GM10847 (cell line): ENCODE measurements around the gene SEC61B.

Experiments
- POLR2A ChIP-seq: IDR thresholded peaks from 2 replicates; pipeline ENCODE4 v1.6.1; 2011; ENCODE audit not compliant: insufficient read length; ENCODE audit errors: extremely low read depth

SEC61B gene

DNA sequence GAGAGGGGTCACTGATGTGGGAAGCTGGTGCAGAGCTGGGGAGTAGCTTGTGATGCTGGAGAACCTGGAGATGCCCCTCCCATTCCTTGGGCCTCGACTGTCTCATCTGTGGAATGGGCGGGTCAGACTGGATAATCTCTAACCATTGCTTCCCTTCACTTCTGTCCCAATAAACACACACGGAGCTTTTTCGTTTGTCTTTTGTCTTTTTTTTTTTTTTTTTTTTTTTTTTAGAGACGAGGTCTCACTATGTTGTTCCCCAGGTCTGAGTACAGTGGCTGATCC is 36.8 kb upstream of the SEC61B start:
- no peak for TF ChIP-seq POLR2A

DNA sequence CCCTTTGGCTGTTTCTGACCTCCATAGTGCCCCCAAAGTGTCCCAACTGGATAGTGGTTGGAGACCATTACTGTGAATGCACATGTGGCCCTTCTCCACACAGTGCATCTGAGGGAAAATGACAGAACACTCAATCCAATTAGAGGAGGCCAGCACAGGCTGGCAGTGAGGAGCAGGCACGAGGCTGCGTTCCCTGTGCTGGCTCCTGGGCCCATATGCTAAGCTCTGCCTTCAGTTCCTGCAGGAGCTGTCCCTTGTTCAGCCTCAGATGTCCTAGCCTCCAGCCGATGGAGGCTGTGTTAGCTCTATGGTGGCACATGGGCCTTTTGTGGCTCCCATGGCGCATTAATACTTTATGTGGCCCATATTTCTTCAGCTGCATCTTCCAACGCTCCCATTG is 36.1 kb upstream of the SEC61B start:
- no peak for TF ChIP-seq POLR2A

DNA sequence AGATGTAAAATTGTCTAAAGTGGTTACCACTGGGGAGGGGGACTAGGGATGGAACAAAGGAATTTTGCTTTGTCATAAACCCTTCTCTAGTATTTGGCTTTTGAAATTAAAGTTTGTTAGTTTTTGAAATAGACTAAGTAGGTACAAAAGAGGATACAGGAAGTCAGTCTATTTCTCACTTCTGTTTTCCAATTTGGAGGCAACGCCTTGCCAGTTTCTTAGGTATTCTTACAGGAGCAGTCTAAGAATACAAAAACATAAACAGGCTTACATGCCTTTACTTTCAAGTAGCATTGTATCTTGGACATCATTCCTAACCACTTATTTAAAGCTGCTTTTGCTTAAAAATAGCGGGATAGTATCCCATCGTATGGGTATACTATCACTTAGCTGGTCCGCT is 34.8 kb upstream of the SEC61B start:
- no peak for TF ChIP-seq POLR2A

DNA sequence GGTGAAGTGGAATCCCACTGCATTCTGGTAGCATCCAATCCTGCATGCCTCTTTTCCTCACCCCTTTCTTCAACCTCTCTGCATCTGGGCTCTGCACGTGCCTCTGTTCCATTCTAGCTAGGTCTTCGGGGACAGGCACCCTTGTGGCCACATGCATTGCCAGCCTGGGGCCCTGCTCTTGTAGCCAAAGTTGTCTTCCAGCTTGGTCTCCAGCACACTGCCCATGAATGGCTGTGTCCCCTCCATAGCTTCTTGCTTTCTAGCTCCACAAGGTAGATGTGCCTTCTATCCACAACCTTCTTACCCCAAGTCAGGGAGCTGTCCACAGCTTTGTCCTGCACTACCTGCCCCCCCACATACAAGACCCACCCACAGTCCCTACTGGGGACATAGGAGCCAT is 32.9 kb upstream of the SEC61B start:
- TF ChIP-seq POLR2A: no peak

- TF ChIP-seq POLR2A: no peak
Observed at GRCh38 chr9:99189887-99190596, 32.0 kb upstream of the SEC61B start.

GRCh38 chr9:99190597-99191283 is 31.3 kb upstream of the SEC61B start:
- TF ChIP-seq POLR2A: no peak

DNA sequence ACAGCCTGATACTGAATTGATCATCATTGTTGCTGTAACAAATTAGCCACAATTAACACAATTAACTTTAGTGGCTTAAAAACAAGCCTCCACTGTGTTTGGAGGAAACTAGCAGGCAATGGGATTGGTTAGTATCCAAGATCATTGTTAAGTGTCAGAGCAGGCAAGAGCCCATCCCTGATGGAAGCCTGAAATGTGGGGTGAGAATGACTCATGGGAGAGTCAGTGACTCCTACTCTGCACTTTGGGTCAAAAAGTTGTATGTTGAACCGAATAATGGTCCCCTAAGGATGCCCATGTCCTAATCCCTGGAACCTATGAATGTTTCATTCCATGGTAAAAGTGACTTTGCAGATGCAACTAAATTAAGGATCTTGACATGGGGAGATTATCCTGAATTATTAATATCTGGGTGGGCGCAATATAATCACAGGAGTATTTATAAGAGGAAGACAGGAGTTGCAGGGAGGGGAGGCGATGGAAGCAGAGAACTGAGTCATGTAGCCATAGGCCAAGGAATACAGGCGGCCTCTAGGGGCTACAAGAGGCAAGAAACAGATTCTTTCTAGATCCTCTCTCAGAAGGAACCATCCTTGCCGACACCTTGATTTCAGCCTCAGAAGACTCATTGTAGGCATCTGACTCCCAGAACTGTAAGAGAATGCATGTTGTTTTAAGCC is 29.2 kb upstream of the SEC61B start:
- no peak for TF ChIP-seq POLR2A

- TF ChIP-seq POLR2A: no peak
Observed at GRCh38 chr9:99193466-99193821, 28.6 kb upstream of the SEC61B start.

- no peak for TF ChIP-seq POLR2A
Observed at GRCh38 chr9:99197124-99197630, 24.9 kb upstream of the SEC61B start.

GRCh38 chr9:99197987-99198386 is 24.1 kb upstream of the SEC61B start:
- no peak for TF ChIP-seq POLR2A

DNA sequence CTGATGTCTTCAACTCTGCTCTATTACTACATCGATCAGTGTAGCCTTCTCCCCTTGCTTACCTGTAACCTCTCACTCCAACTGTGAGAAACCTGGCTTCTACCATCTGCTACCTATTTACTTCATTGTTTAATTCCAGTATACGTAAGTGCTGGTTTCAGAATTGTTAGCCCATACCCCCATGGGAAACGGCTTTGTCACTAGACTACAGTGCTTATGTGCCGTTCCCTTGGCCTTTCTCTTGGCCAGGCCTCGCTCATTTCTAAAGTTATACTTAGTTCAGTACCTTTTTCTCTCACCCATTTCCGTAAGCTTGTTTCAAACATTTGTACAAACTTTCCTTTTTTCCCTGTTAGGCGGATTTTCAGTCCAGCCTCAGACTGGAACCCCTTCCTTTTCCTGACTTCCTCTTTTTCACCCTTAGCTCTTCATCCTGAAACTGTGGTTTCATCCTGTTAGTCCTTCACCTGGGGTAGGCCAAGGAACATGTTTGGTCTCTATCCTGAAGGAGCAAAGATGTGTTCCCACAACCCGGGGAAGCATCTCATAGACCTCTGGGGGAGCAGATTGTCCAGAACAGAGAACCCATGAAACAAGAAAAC is 22.0 kb upstream of the SEC61B start:
- TF ChIP-seq POLR2A: no peak

DNA sequence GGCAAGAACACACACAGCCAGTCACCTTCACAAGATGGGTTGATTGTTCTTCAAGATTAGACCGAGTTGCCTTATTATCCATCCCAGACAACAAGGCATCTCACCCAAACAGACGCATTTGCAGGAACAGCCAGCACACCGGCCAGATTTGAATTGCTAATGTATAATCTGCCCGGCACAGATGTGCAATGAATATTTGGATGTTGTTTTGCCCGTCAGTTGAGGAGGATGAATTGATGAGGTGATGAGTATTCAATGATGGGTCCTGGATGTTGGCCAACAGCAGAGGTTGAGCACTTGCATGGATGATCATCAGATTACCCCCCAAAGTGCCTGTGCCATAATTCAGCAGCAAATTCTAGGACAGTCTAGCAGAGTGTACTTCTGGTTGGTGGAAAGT is 20.5 kb upstream of the SEC61B start:
- TF ChIP-seq POLR2A: no peak

DNA sequence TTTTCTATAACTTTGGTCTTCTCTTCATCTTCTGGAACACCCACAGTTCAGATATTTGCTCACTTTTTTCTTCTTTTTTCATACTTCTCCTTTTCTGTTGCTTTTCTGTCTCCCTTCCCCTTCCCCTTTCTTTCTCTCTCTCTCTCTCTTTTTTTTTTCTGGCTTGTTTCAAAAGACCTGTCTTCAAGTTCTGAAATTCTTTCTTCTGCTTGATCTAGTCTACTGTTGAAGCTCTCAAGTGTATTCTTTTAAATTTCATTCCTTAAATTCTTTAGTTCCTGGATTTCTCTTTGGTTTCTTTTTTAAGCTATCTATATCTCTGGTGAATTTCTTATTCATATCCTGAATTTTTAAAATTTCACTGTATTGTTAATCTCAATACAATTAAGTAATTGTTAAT is 11.5 kb upstream of the SEC61B start:
- no peak for TF ChIP-seq POLR2A

- no peak for TF ChIP-seq POLR2A
Observed at GRCh38 chr9:99211746-99212145, 10.3 kb upstream of the SEC61B start.

DNA sequence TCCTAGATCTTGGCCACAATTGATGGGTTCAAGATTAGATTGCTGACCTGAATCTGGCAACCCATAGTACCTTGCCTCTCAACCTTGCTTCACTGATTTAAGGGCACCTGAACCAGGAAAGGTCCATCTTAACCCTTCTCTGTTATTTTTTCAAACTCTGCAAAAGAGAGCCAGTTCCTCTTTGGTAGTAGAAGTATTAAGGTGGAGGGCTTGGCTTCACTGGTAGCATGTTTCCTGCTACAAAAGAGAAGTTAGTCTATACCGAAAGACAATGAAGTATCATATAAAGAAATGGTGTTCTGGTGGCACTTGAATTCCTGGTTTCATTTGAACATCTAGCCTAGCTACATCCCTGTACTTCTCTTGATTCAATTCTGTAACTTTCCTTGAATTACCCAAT is 8.9 kb upstream of the SEC61B start:
- no peak for TF ChIP-seq POLR2A

DNA sequence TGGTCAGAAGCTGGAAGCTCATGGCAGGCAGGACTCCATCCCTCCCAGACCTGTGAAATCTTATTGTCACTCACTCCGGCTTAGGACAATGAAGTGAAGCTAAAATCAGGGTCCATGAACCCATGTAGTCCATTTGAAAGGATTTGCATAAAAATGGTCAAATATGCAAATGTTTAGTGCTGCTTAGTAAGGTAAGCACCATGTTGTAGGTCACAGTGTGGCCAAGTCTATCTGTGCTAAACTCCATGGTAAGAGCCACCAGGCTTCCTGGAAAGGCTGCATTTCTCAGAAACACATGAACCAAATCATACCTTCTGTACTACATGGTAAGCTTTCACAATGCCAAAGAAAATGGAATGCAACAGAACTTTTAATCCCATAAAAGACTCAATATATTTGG is 6.0 kb upstream of the SEC61B start:
- no peak for TF ChIP-seq POLR2A
